K562 (cell line): ENCODE results near the gene S100A4. TPM values are rescaled to one million over a fixed set of nuclear protein-coding genes. Genes with fewer than 3 reads are reported as not detected.
A peak's percentile ranks its signal among the peaks of the same experiment; 100 is the strongest.

ENCODE experiments used
- CREB1 ChIP-seq, 2 experiments: sonication (generic) in 1 of 2; formaldehyde crosslinking in 1 of 2; IDR thresholded peaks; 2 replicates each; pipeline versions ENCODE4 v1.6.1 to v1.8.0; 2012 to 2022; ENCODE audit warnings: inconsistent platforms in 1 of 2, mild to moderate bottlenecking in 1 of 2, missing genetic modification reagents in 1 of 2, moderate library complexity in 1 of 2
- IFI16 ChIP-seq: fragments of 250-450 bp; sonication (Bioruptor Pico); IDR thresholded peaks from 2 replicates; pipeline ENCODE4 v2.1.2; 2022; ENCODE audit warnings: mild to moderate bottlenecking, inconsistent platforms
- NR2F6 ChIP-seq: fragments of 450-650 bp; formaldehyde crosslinking; IDR thresholded peaks from 2 replicates; pipeline ENCODE4 v1.4.0; 2020; ENCODE audit warnings: mild to moderate bottlenecking
- POLR2G ChIP-seq: fragments of 200-400 bp; formaldehyde crosslinking; IDR thresholded peaks from 2 replicates; pipeline ENCODE4 v1.6.1; 2017; ENCODE audit warnings: low read depth, mild to moderate bottlenecking, antibody characterized with exemption, low read length, moderate library complexity
- PURB ChIP-seq: sonication (generic); formaldehyde crosslinking; IDR thresholded peaks from 2 replicates; pipeline ENCODE4 v1.9.0; 2021; ENCODE audit warnings: low read depth, mild to moderate bottlenecking, missing genetic modification reagents
- TOE1 ChIP-seq, 2 experiments: fragments of 450-650 bp in 1 of 2; sonication (generic) in 1 of 2; formaldehyde crosslinking in 1 of 2; IDR thresholded peaks; 2 replicates each; pipeline versions ENCODE4 v1.7.1 to v1.8.0; 2016 to 2022; ENCODE audit warnings: borderline replicate concordance in 2 of 2, mild to moderate bottlenecking in 2 of 2, antibody characterized with exemption in 1 of 2, inconsistent platforms in 1 of 2, low read depth in 1 of 2, missing genetic modification reagents in 1 of 2, moderate library complexity in 1 of 2
- VEZF1 ChIP-seq: fragments of 200-800 bp; sonication (Bioruptor generic); IDR thresholded peaks from 2 replicates; pipeline ENCODE4 v1.6.1; 2017; ENCODE audit warnings: missing genetic modification characterization, missing compliant biosample characterization
- ZEB2 ChIP-seq: fragments of 450-650 bp; IDR thresholded peaks from 2 replicates; pipeline ENCODE4 v1.6.1; 2016
- polyA plus RNA-seq, 8 experiments: library from polyadenylated mRNA; depleted of rRNA in 4 of 8; stranded (reverse) in 5 of 8; unstranded in 3 of 8; fragments of >200 nt; fragmentation: Nextera tagmentation in 2 of 8; fragmentation: Illumina TruSeq in 1 of 8; extraction: Ambion mirVana in 2 of 8; extraction: Trizol in 1 of 8; gene quantifications; 2 replicates each; pipeline versions ENCODE4 v1.2.1 to v1.2.3, GENCODE V29; 2011 to 2014; ENCODE audit warnings: inconsistent platforms in 1 of 8, missing spikeins in 1 of 8
- total RNA-seq, 7 experiments: library from RNA; depleted of rRNA in 6 of 7; stranded (reverse); fragments of >200 nt in 6 of 7; fragmentation: Illumina TruSeq in 2 of 7; extraction: Trizol in 2 of 7; gene quantifications; 2 replicates each; pipeline versions ENCODE4 v1.2.1 to v1.2.3, GENCODE V29; 2011 to 2021; ENCODE audit warnings: low replicate concordance in 1 of 7
- TF ChIP-seq, protein P1 (sequence below): fragments of 450-650 bp; IDR thresholded peaks from 2 replicates; pipeline ENCODE4 v1.6.1; 2016; ENCODE audit warnings: mild to moderate bottlenecking, moderate library complexity
- TF ChIP-seq, protein P2 (sequence below): fragments of 250-450 bp; sonication (Bioruptor Pico); IDR thresholded peaks from 2 replicates; pipeline ENCODE4 v1.8.0; 2022; ENCODE audit warnings: inconsistent platforms

Gene S100A4
- total and polyA plus RNA-seq, 9 of the 15 experiments (the other 6 are each of a cell fraction or from before 2014, with no cell fraction given): 3.7 to 20.1 (median 11.2) TPM

GRCh38 chr1:153538315-153538821 lies 7.2 kb downstream of the S100A4 start (continued):
- no peak for TF ChIP-seq CREB1 (IDR thresholded peaks at IDR 0.05)
- no peak for TF ChIP-seq CREB1 (CRISPR knock-in tag; IDR thresholded peaks at IDR 0.05)
- TF ChIP-seq IFI16: no peak
- TF ChIP-seq VEZF1: peak; percentile 33; the same call in 1 of the 2 replicates
- no peak for TF ChIP-seq PURB (CRISPR knock-in tag)
- TF ChIP-seq ZEB2: no peak
- TF ChIP-seq, protein P1, sequence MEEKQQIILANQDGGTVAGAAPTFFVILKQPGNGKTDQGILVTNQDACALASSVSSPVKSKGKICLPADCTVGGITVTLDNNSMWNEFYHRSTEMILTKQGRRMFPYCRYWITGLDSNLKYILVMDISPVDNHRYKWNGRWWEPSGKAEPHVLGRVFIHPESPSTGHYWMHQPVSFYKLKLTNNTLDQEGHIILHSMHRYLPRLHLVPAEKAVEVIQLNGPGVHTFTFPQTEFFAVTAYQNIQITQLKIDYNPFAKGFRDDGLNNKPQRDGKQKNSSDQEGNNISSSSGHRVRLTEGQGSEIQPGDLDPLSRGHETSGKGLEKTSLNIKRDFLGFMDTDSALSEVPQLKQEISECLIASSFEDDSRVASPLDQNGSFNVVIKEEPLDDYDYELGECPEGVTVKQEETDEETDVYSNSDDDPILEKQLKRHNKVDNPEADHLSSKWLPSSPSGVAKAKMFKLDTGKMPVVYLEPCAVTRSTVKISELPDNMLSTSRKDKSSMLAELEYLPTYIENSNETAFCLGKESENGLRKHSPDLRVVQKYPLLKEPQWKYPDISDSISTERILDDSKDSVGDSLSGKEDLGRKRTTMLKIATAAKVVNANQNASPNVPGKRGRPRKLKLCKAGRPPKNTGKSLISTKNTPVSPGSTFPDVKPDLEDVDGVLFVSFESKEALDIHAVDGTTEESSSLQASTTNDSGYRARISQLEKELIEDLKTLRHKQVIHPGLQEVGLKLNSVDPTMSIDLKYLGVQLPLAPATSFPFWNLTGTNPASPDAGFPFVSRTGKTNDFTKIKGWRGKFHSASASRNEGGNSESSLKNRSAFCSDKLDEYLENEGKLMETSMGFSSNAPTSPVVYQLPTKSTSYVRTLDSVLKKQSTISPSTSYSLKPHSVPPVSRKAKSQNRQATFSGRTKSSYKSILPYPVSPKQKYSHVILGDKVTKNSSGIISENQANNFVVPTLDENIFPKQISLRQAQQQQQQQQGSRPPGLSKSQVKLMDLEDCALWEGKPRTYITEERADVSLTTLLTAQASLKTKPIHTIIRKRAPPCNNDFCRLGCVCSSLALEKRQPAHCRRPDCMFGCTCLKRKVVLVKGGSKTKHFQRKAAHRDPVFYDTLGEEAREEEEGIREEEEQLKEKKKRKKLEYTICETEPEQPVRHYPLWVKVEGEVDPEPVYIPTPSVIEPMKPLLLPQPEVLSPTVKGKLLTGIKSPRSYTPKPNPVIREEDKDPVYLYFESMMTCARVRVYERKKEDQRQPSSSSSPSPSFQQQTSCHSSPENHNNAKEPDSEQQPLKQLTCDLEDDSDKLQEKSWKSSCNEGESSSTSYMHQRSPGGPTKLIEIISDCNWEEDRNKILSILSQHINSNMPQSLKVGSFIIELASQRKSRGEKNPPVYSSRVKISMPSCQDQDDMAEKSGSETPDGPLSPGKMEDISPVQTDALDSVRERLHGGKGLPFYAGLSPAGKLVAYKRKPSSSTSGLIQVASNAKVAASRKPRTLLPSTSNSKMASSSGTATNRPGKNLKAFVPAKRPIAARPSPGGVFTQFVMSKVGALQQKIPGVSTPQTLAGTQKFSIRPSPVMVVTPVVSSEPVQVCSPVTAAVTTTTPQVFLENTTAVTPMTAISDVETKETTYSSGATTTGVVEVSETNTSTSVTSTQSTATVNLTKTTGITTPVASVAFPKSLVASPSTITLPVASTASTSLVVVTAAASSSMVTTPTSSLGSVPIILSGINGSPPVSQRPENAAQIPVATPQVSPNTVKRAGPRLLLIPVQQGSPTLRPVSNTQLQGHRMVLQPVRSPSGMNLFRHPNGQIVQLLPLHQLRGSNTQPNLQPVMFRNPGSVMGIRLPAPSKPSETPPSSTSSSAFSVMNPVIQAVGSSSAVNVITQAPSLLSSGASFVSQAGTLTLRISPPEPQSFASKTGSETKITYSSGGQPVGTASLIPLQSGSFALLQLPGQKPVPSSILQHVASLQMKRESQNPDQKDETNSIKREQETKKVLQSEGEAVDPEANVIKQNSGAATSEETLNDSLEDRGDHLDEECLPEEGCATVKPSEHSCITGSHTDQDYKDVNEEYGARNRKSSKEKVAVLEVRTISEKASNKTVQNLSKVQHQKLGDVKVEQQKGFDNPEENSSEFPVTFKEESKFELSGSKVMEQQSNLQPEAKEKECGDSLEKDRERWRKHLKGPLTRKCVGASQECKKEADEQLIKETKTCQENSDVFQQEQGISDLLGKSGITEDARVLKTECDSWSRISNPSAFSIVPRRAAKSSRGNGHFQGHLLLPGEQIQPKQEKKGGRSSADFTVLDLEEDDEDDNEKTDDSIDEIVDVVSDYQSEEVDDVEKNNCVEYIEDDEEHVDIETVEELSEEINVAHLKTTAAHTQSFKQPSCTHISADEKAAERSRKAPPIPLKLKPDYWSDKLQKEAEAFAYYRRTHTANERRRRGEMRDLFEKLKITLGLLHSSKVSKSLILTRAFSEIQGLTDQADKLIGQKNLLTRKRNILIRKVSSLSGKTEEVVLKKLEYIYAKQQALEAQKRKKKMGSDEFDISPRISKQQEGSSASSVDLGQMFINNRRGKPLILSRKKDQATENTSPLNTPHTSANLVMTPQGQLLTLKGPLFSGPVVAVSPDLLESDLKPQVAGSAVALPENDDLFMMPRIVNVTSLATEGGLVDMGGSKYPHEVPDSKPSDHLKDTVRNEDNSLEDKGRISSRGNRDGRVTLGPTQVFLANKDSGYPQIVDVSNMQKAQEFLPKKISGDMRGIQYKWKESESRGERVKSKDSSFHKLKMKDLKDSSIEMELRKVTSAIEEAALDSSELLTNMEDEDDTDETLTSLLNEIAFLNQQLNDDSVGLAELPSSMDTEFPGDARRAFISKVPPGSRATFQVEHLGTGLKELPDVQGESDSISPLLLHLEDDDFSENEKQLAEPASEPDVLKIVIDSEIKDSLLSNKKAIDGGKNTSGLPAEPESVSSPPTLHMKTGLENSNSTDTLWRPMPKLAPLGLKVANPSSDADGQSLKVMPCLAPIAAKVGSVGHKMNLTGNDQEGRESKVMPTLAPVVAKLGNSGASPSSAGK: peak; percentile 44
- TF ChIP-seq NR2F6 (CRISPR knock-in tag): no peak
- no peak for TF ChIP-seq POLR2G
- TF ChIP-seq, protein P2, sequence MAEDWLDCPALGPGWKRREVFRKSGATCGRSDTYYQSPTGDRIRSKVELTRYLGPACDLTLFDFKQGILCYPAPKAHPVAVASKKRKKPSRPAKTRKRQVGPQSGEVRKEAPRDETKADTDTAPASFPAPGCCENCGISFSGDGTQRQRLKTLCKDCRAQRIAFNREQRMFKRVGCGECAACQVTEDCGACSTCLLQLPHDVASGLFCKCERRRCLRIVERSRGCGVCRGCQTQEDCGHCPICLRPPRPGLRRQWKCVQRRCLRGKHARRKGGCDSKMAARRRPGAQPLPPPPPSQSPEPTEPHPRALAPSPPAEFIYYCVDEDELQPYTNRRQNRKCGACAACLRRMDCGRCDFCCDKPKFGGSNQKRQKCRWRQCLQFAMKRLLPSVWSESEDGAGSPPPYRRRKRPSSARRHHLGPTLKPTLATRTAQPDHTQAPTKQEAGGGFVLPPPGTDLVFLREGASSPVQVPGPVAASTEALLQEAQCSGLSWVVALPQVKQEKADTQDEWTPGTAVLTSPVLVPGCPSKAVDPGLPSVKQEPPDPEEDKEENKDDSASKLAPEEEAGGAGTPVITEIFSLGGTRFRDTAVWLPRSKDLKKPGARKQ (CRISPR knock-in tag): no peak
- peak; percentile 99 for TF ChIP-seq TOE1 (IDR thresholded peaks at IDR 0.05; ENCODE audit: borderline replicate concordance)
- no peak for TF ChIP-seq TOE1 (CRISPR knock-in tag; IDR thresholded peaks at IDR 0.05; ENCODE audit: borderline replicate concordance, low read depth)
